ENCODE measurements around the gene YJEFN3. TPM values are rescaled to one million over a fixed set of nuclear protein-coding genes. Genes with fewer than 3 reads are reported as not detected.

YJEFN3 gene
- total and polyA plus RNA-seq, 4 donors, result 0.77 to 4.7 (median 3.8) TPM

- Histone ChIP-seq H3K4me1 (ENCODE audit: control insufficient read depth in 5 of 5, insufficient read depth in 5 of 5, low read length in 5 of 5) (peaks cover 0 to 30% (median 2%) of the 10 kb centered on the region in 5 donors), H3K9me3 (ENCODE audit: control insufficient read depth in 4 of 4, insufficient read depth in 3 of 4, low read length in 3 of 4) (peaks cover 0 to 8% (median 0%) of the 10 kb centered on the region in 4 donors), H3K27me3 (ENCODE audit: control insufficient read depth in 3 of 3, insufficient read depth in 3 of 3, low read length in 2 of 3) (peaks cover 0 to 4% (median 4%) of the 10 kb centered on the region in 3 donors), H3K4me3 (no peak overlapping the region), H3K27ac (ENCODE audit: low read depth in 1 of 2, low read length in 1 of 2) (no peak overlapping the region), H3K36me3 (ENCODE audit: control insufficient read depth in 4 of 4, insufficient read depth in 4 of 4, low read length in 4 of 4) (no peaks in the 10 kb centered on the region), H3K9ac (ENCODE audit: insufficient read depth in 1 of 2, low read length in 2 of 2) (no peak overlapping the region)
- 68 to 69% methylated on average over 23 of the region's 23 CpGs for WGBS, 2 donors
- TF ChIP-seq CTCF (IDR thresholded peaks at IDR 0.05; ENCODE audit: control extremely low read depth, extremely low read depth), result no peak
- DNase-seq, result no peak
- ATAC-seq (ENCODE audit: insufficient read depth, low FRiP score), result no peak
These were observed 21.2 kb downstream of the YJEFN3 start for GRCh38 chr19:19549804-19550464.

DNA sequence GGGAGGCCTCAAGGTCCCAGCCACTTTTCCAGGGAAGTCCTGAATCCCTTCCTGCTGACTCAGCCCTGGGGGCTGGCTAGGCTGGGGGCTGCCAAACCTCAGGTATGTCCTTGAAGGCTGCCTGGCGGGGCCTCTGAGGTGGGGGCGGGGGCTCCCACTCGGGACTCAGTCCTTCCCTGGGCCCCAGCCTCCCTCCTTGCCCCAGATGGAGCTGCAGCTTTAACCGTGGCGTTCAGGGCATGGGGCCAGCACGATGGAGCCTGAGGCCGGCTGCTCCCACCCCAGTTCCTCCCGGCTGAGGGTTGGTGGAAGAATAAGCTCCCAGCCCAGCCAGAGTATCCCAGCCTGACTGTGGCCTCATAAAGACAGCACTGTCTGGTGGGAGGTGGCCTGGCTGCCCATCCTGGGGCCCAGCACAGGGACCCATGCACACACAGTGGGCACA lies 21.8 kb downstream of the YJEFN3 start:
- Histone ChIP-seq H3K36me3 (ENCODE audit: control insufficient read depth in 4 of 4, insufficient read depth in 4 of 4, low read length in 4 of 4) (no peaks in the 10 kb centered on the region), H3K27me3 (ENCODE audit: control insufficient read depth in 3 of 3, insufficient read depth in 3 of 3, low read length in 2 of 3) (peaks cover 0 to 4% (median 4%) of the 10 kb centered on the region in 3 donors), H3K4me1 (ENCODE audit: control insufficient read depth in 5 of 5, insufficient read depth in 5 of 5, low read length in 5 of 5) (peaks cover 0 to 30% (median 2%) of the 10 kb centered on the region in 5 donors), H3K4me3 (no peak overlapping the region), H3K27ac (ENCODE audit: low read depth in 1 of 2, low read length in 1 of 2) (no peak overlapping the region), H3K9me3 (ENCODE audit: control insufficient read depth in 4 of 4, insufficient read depth in 3 of 4, low read length in 3 of 4) (peaks cover 0 to 6% (median 0%) of the 10 kb centered on the region in 4 donors), H3K9ac (ENCODE audit: insufficient read depth in 1 of 2, low read length in 2 of 2) (no peak overlapping the region)
- ATAC-seq (ENCODE audit: insufficient read depth, low FRiP score) (no peak), DNase-seq (peak; percentile 59 to 72 (median 63))
- TF ChIP-seq CTCF (IDR thresholded peaks at IDR 0.05; ENCODE audit: control extremely low read depth, extremely low read depth), result no peak
- WGBS, 2 donors, result 47 to 52% methylated on average over 7 to 8 of the region's 8 CpGs

GRCh38 chr19:19550972-19551852 lies 22.5 kb downstream of the YJEFN3 start:
- no peak overlapping the region for H3K9ac ChIP-seq (ENCODE audit: insufficient read depth in 1 of 2, low read length in 2 of 2)
- H3K36me3 ChIP-seq (ENCODE audit: control insufficient read depth in 4 of 4, insufficient read depth in 4 of 4, low read length in 4 of 4), result no peaks in the 10 kb centered on the region
- H3K4me3 ChIP-seq, result no peak overlapping the region
- peaks cover 0 to 4% (median 4%) of the 10 kb centered on the region in 3 donors for H3K27me3 ChIP-seq (ENCODE audit: control insufficient read depth in 3 of 3, insufficient read depth in 3 of 3, low read length in 2 of 3)
- H3K27ac ChIP-seq (ENCODE audit: low read depth in 1 of 2, low read length in 1 of 2), result no peak overlapping the region
- no peak for DNase-seq
- no peak for ATAC-seq (ENCODE audit: insufficient read depth, low FRiP score)
- TF ChIP-seq CTCF (IDR thresholded peaks at IDR 0.05; ENCODE audit: control extremely low read depth, extremely low read depth), result no peak
- peaks cover 0 to 6% (median 0%) of the 10 kb centered on the region in 4 donors for H3K9me3 ChIP-seq (ENCODE audit: control insufficient read depth in 4 of 4, insufficient read depth in 3 of 4, low read length in 3 of 4)
- 81 to 88% methylated on average over 10 of the region's 10 CpGs for WGBS, 2 donors
- peaks cover 0 to 30% (median 2%) of the 10 kb centered on the region in 5 donors for H3K4me1 ChIP-seq (ENCODE audit: control insufficient read depth in 5 of 5, insufficient read depth in 5 of 5, low read length in 5 of 5)
